SK-N-SH (cell line): ENCODE measurements around the gene ABCG1.

Experiments used
- CTCF ChIP-seq: fragments of 200-600 bp; sonication (generic); IDR thresholded peaks from 2 replicates; pipeline ENCODE4 v1.6.1; 2017; ENCODE audit warnings: antibody characterized with exemption, mild to moderate bottlenecking, moderate library complexity
- FOXM1 ChIP-seq: IDR thresholded peaks from 2 replicates; pipeline ENCODE4 v1.4.0; 2012; ENCODE audit warnings: low read depth, mild to moderate bottlenecking
- PBX3 ChIP-seq: IDR thresholded peaks from 2 replicates; pipeline ENCODE4; 2012
- RFX5 ChIP-seq: IDR thresholded peaks from 2 replicates; pipeline ENCODE4 v1.6.1; 2012; ENCODE audit warnings: mild to moderate bottlenecking, improper control_type of control experiment, low read length
- TAF1 ChIP-seq: IDR thresholded peaks from 2 replicates; pipeline ENCODE4 v1.6.1; 2012; ENCODE audit warnings: low read depth, mild to moderate bottlenecking, low read length, moderate library complexity, borderline replicate concordance
- USF1 ChIP-seq: IDR thresholded peaks from 2 replicates; pipeline ENCODE4 v1.4.0; 2012; ENCODE audit warnings: low read depth, borderline replicate concordance
- ZBTB33 ChIP-seq: IDR thresholded peaks from 2 replicates; pipeline ENCODE4 v1.4.0; 2012; ENCODE audit warnings: low read depth, borderline replicate concordance

GRCh38 chr21:42278451-42279149, 59.7 kb downstream of the ABCG1 start:
- TF ChIP-seq ZBTB33 = no peak
- TF ChIP-seq RFX5 = no peak
- TF ChIP-seq FOXM1 = no peak
- TF ChIP-seq CTCF = no peak
- TF ChIP-seq USF1 = no peak
- TF ChIP-seq PBX3 = no peak
- no peak for TF ChIP-seq TAF1
